Gastrocnemius medialis (tissue), 4 donors: ENCODE results near the gene MTCL3.

Experiments used
- ATAC-seq, 2 donors: fragments of 150-250 bp; one replicate each; pipeline ENCODE4 v1.9.1; 2016
- DNase-seq, 2 donors: peaks; one replicate each; pipeline ENCODE4 v3.0.0-alpha.2; 2019
- H3K27ac ChIP-seq, 4 donors: fragments of 200-600 bp; sonication (generic); 1 replicate in 1 of 4; 2 replicates in 3 of 4; pipeline ENCODE4 v1.5.1; 2016 to 2018; ENCODE audit warnings: mild to moderate bottlenecking in 2 of 4, moderate library complexity in 1 of 4
- H3K27me3 ChIP-seq, 3 donors: fragments of 200-600 bp; sonication (generic) in 2 of 3; 1 replicate in 1 of 3; 2 replicates in 2 of 3; pipeline versions ENCODE4 v1.5.1 to v1.6.0; 2016 to 2019; ENCODE audit warnings: mild to moderate bottlenecking in 1 of 3, moderate library complexity in 1 of 3
- H3K36me3 ChIP-seq, 2 donors: fragments of 200-600 bp; sonication (generic) in 1 of 2; one replicate each; pipeline ENCODE4 v1.5.1; 2017 to 2018
- H3K4me1 ChIP-seq, 2 donors: fragments of 200-600 bp; sonication (generic) in 1 of 2; one replicate each; pipeline ENCODE4 v1.5.1; 2016 to 2017; ENCODE audit warnings: mild to moderate bottlenecking in 2 of 2
- H3K4me3 ChIP-seq, 4 donors: fragments of 200-600 bp; sonication (generic) in 3 of 4; 1 replicate in 1 of 4; 2 replicates in 3 of 4; pipeline ENCODE4 v1.5.1; 2016 to 2019; ENCODE audit warnings: mild to moderate bottlenecking in 2 of 4
- H3K9me3 ChIP-seq, 3 donors: fragments of 200-600 bp; sonication (generic) in 2 of 3; 1 replicate in 1 of 3; 2 replicates in 2 of 3; pipeline ENCODE4 v1.5.1; 2016 to 2019
- POLR2A ChIP-seq, 2 donors: fragments of 450-650 bp; IDR thresholded peaks; one replicate each; pipeline ENCODE4 v1.6.1; 2017; ENCODE audit warnings: antibody characterized with exemption in 2 of 2, mild to moderate bottlenecking in 2 of 2, moderate library complexity in 2 of 2
- in situ Hi-C, 4 donors: fragments of 200-750 bp; cut with MboI; loops; one replicate each; pipeline versions ENCODE4 v1.15.0 to v1.8.0; 2017; ENCODE audit warnings: low sequenced_read_pairs in 4 of 4
- intact Hi-C: fragments of 100-400 bp; cut with DNase I; formaldehyde crosslinking; loops from one replicate; pipeline ENCODE4 v1.15.1; 2023; ENCODE audit warnings: low total_unique reads
- TF ChIP-seq, protein P1 (sequence below), 5 experiments: fragments of 450-650 bp in 3 of 5; fragments of 200-600 bp in 2 of 5; sonication (generic) in 2 of 5; IDR thresholded peaks in 4 of 5; conservative IDR thresholded peaks in 1 of 5; 1 replicate in 4 of 5; 2 replicates in 1 of 5; pipeline ENCODE4 v1.5.1; 2016 to 2019; ENCODE audit warnings: antibody characterized with exemption in 5 of 5, mild to moderate bottlenecking in 3 of 5, moderate library complexity in 3 of 5

MTCL3 gene

DNA sequence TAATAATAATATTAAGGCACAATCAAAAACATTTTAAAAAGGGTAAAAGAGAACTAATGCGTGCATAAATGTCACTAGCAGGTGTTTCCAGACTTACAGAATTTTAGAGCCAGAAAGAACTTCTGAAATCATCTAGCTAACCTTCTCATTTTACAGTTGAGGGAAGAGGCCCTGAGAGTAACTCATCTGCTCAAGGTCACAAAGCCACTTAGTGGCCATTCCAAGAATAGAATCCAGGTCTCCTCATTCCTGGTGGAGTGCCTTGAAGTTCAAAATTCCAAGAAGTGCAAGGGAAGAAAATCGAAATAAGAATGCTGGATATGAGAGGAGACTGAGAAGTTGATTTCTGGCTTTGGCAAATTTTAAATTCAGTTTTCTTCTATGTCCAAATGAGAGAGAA lies 56.8 kb downstream of the MTCL3 start:
- in situ Hi-C loops (loop anchor here in 2 of 4 donors (5.0 to 25.0 kb wide), 4 partner anchors 75 to 275 kb away; partner anchors contain the start of gene ECHDC1 (in 1 of the 2)), intact Hi-C loops (loop anchor here (5.0 kb wide), 1 partner anchor 160 kb away; no protein-coding TSS in a partner anchor)
- DNase-seq (peak in 1 of 2 donors; percentile 22), ATAC-seq (peak; percentile 39 to 60)
- peaks cover 36 to 53% of the 10 kb centered on the region in 2 donors for H3K4me1 ChIP-seq
- peak overlapping the region in 1 of 4 donors; percentile 2 for H3K4me3 ChIP-seq
- H3K27me3 ChIP-seq = no peaks in the 10 kb centered on the region
- no peaks in the 10 kb centered on the region for H3K9me3 ChIP-seq
- H3K27ac ChIP-seq = peak overlapping the region; percentile 73 to 94 (median 90)
- H3K36me3 ChIP-seq = no peaks in the 10 kb centered on the region
- TF ChIP-seq POLR2A (IDR thresholded peaks at IDR 0.05) = no peak
- TF ChIP-seq, protein P1, sequence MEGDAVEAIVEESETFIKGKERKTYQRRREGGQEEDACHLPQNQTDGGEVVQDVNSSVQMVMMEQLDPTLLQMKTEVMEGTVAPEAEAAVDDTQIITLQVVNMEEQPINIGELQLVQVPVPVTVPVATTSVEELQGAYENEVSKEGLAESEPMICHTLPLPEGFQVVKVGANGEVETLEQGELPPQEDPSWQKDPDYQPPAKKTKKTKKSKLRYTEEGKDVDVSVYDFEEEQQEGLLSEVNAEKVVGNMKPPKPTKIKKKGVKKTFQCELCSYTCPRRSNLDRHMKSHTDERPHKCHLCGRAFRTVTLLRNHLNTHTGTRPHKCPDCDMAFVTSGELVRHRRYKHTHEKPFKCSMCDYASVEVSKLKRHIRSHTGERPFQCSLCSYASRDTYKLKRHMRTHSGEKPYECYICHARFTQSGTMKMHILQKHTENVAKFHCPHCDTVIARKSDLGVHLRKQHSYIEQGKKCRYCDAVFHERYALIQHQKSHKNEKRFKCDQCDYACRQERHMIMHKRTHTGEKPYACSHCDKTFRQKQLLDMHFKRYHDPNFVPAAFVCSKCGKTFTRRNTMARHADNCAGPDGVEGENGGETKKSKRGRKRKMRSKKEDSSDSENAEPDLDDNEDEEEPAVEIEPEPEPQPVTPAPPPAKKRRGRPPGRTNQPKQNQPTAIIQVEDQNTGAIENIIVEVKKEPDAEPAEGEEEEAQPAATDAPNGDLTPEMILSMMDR (IDR thresholded peaks at IDR 0.05 in 4 of 5, conservative IDR thresholded peaks at IDR 0.05 in 1 of 5) = peak in 3 of 5 experiments; percentile 21 to 44 (median 30)

DNA sequence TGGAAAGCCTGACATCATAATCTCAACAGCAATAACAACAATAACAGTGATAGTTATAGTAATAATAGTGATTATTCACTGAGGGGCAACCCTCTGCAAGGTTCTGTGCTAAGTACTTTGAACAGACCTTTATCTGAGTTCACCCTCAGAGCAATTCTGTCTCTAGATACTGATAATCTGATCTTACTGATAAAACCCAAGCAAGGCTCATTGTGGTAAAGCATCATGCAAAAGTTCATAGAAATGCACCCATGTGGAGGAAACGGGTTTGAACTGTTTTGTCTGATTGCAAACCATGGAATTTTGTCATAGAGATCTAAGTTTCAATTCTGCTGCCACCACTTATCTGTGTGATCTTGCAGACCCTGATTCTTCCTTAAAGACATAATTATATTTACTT lies 58.7 kb downstream of the MTCL3 start:
- Histone ChIP-seq H3K9me3 (no peaks in the 10 kb centered on the region), H3K27me3 (no peaks in the 10 kb centered on the region), H3K4me3 (no peak overlapping the region), H3K27ac (peak overlapping the region; percentile 88 to 94 (median 91)), H3K4me1 (peaks cover 46 to 68% of the 10 kb centered on the region in 2 donors), H3K36me3 (no peaks in the 10 kb centered on the region)
- no peak for TF ChIP-seq POLR2A (IDR thresholded peaks at IDR 0.05)
- TF ChIP-seq, protein P1 (IDR thresholded peaks at IDR 0.05 in 4 of 5, conservative IDR thresholded peaks at IDR 0.05 in 1 of 5) = no peak
- ATAC-seq = no peak
- intact Hi-C loops = loop anchor here (5.0 kb wide), 1 partner anchor 158 kb away; no protein-coding TSS in a partner anchor
- DNase-seq = no peak
- in situ Hi-C loops = loop anchor here in 2 of 4 donors (5.0 to 25.0 kb wide), 4 partner anchors 77 to 273 kb away; partner anchors contain the start of gene ECHDC1 (in 1 of the 2)

DNA sequence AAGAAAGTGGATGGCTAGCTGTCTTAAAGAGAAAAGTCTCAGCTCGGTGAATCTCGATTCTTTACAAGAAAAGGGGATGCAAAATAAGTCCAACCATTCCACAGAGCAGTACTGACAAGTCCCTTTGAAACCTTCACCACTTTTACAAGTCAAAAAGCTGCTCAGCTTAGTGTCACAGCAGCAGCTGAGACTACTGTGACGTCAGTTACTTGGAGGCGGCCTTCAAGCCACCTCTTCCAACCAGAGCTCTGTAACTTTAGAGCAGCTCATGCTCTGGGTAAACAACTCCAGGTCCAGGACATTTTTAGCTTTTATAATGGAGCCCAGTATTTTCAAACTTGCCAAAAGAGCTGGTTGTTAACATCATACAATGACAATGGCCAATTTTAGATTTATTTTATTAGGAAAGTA lies 59.9 kb downstream of the MTCL3 start, which contains the start of gene KIAA0408:
Gene KIAA0408, minus strand, starts transcription at position 159 of the 411 bp plus-strand sequence. CDS start 5,408 bp downstream, outside the sequence.
- in situ Hi-C loops = loop anchor here in 1 of 4 donors (25.0 kb wide), 1 partner anchor 272 kb away; no protein-coding TSS in a partner anchor
- intact Hi-C loops = loop anchor here (2.0 to 5.0 kb wide), 2 partner anchors 58 to 192 kb away; partner anchors contain the start of genes MTCL3 and RNF146
- TF ChIP-seq POLR2A (IDR thresholded peaks at IDR 0.05) = peak; percentile 35 to 93
- TF ChIP-seq, protein P1 (IDR thresholded peaks at IDR 0.05 in 4 of 5, conservative IDR thresholded peaks at IDR 0.05 in 1 of 5) = no peak
- no peaks in the 10 kb centered on the region for H3K36me3 ChIP-seq
- peaks cover 55 to 74% of the 10 kb centered on the region in 2 donors for H3K4me1 ChIP-seq
- ATAC-seq (peak; percentile 92 to 93), DNase-seq (peak; percentile 87 to 88)
- peak within 1 kb of the TSS; percentile 48 to 76 (median 61) for H3K4me3 ChIP-seq
- H3K27me3 ChIP-seq = no peaks in the 10 kb centered on the region
- peak within 1 kb of the TSS; percentile 88 to 94 (median 91) for H3K27ac ChIP-seq
- no peaks in the 10 kb centered on the region for H3K9me3 ChIP-seq

DNA sequence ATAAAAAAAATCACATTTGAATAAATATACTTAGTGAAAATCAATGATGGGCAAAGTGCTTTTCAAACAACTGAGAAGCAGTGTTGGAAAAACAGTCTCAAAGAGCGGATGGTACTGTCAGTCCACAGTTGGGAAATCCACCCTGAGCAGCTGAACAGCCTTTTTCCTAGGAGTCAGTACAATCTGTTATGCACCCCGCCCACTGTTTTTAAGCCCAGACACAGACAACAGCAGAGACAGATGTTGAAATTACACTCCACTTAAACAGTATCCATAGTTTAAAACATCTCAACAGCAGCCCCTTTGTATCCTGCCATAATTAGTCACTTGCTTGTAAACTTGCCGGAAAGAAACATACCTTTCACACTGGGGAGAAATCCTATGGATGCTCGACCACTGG lies 60.3 kb downstream of the MTCL3 start:
- no peak for TF ChIP-seq POLR2A (IDR thresholded peaks at IDR 0.05)
- TF ChIP-seq, protein P1 (IDR thresholded peaks at IDR 0.05 in 4 of 5, conservative IDR thresholded peaks at IDR 0.05 in 1 of 5) = no peak
- peak overlapping the region; percentile 48 to 76 (median 61) for H3K4me3 ChIP-seq
- ATAC-seq (peak; percentile 80 to 82), DNase-seq (peak; percentile 64 to 70)
- H3K27me3 ChIP-seq = no peaks in the 10 kb centered on the region
- H3K9me3 ChIP-seq = no peaks in the 10 kb centered on the region
- peaks cover 55 to 74% of the 10 kb centered on the region in 2 donors for H3K4me1 ChIP-seq
- peak overlapping the region; percentile 88 to 94 (median 91) for H3K27ac ChIP-seq
- in situ Hi-C loops (loop anchor here in 1 of 4 donors (25.0 kb wide), 1 partner anchor 272 kb away; no protein-coding TSS in a partner anchor), intact Hi-C loops (loop anchor here (2.0 to 5.0 kb wide), 2 partner anchors 58 to 192 kb away; partner anchors contain the start of genes MTCL3 and RNF146)
- H3K36me3 ChIP-seq = no peaks in the 10 kb centered on the region
